Erythroblast (primary cell): Measurements from ENCODE around the gene CACNA1B.

Experiments
- DNase-seq, 2 experiments: peaks; one replicate each; lab custom pipeline; 2025; lab: John Stamatoyannopoulos, UW
- GATA1 ChIP-seq: IDR thresholded peaks from 2 replicates; pipeline ENCODE4 v1.6.1; 2011; ENCODE audit warnings: low read depth, mild to moderate bottlenecking, control low read depth, low read length, moderate library complexity
- POLR2A ChIP-seq: IDR thresholded peaks from 2 replicates; pipeline ENCODE4 v1.6.1; 2011; ENCODE audit warnings: mild to moderate bottlenecking, low read length

The CACNA1B gene

DNA sequence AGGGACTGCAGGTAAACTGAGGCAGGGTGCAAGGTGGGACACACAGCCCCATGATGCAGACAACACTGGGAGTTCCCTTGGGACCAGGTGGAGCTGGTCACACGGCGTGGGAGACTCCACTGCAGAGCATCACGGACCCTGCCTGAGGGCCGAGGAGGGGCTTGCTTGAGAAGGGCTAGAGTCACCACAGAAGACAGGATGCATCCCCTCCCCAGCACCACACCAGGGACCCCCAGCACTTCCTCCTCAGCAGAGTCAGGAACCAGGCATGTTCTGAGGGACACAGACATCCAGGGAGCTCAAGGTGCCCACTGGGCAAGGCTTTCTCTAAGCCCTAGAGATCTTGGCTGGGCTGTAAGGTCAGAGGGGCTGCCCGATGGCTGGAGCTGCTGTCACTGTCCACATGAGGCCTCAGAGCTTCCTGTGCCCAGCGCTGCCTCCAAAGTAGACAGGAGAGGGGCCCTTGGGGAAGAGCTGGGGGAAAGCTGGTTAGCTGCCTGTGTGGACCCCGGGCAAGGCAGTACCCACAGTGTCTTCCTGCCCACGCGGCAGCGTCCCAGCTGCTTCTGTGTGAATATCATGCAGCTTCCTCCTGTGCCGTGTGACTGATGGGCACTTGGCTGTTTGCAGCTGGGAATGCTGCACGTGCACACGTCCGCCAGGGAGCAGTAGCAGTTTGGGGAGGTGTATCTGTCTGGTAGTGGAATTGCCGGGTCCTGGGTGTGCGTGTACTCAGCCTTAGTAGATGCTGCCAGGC is 176.6 kb downstream of the CACNA1B start:
- TF ChIP-seq GATA1 (no peak), POLR2A (no peak)

GRCh38 chr9:138057726-138058125 is 180.1 kb downstream of the CACNA1B start:
- no peak for TF ChIP-seq POLR2A
- TF ChIP-seq GATA1 = no peak

More for the DNA sequence above, 176.6 kb downstream of the CACNA1B start:
- DNase-seq = no peak

DNA sequence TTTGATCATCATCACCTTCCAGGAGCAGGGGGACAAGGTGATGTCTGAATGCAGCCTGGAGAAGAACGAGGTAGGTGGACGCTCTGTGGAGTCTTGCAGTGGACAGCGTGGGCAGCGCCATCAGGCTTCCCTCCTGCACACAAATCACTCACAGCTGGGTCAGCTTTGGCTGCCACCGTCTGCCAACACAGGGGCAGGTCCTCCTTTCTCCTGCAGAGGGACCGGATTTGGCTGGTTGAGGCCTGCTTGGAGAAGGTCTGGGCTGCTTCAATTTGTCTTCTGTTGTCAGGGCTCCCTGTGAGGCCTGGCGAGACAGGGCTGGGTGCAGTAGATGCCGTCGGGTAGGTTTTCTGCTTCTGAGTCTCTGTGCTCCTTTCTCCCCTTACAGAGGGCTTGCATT is 180.6 kb downstream of the CACNA1B start:
- no peak for DNase-seq
- TF ChIP-seq POLR2A (no peak), GATA1 (no peak)

More at GRCh38 chr9:138057726-138058125, 180.1 kb downstream of the CACNA1B start:
- DNase-seq = no peak

DNA sequence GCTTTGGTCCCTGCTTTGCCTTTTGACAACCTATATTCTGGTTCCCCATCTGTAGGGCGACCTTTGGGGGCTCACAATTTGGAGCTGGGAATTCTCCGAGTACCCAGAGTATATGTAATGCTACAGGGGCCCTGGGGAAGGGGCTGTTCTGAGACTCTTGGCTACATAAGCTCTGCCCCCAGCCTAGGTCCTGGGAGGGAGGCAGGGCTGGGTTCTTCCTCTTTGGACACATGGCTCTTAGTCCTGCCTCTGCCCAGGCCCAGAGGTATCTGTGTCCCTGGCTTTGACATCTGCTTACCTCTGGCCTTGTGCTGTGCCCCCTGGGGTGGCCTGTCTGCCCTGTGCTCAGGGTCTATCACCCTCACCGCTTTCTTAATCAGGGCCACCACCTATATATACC is 181.6 kb downstream of the CACNA1B start:
- TF ChIP-seq POLR2A (no peak), GATA1 (no peak)
- DNase-seq = no peak

DNA sequence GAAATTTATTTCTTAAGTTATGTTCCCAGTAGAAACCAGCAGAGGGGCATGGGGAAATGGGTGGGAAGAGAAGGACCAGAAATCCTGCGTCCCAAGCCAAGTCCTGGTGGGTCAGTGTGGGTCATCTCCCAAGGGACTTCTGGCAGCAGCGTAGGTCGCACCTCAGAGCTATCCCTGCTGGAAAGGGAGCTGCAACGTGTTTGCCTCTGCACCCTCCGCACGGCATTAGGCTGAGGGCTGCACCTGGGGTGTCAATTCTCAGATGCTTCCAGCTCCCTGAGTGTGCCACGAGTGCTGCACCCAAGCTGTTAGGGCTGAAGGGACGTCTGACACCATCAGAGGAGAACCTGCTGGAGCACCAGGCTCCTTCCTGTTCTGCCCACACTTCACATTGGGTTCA is 182.8 kb downstream of the CACNA1B start:
- TF ChIP-seq GATA1 = no peak
- no peak for TF ChIP-seq POLR2A
- DNase-seq = no peak

GRCh38 chr9:138060881-138061280 is 183.3 kb downstream of the CACNA1B start:
- no peak for DNase-seq
- no peak for TF ChIP-seq GATA1
- no peak for TF ChIP-seq POLR2A

- DNase-seq = no peak
- TF ChIP-seq POLR2A (no peak), GATA1 (no peak)
These were observed 184.0 kb downstream of the CACNA1B start for GRCh38 chr9:138061631-138062030.

DNA sequence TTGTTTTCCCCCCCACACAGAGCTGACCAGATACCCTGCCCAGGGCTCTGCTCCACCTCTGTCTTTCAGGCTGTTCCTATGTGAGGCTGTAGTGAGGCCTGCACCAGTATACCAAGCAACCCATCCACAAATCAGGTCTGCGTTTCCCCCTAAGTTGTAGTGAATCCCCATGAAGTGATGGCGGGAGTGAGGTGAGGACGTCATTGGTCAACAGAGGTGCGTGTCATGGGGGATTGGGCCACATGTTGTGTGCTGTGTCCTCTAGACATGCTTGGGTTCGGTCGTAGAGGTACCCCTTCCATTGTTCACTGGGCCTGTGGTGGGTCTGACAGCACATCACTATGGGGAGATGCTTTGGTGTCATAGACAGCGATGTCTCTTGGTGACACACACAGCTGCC is 184.6 kb downstream of the CACNA1B start:
- DNase-seq = no peak
- TF ChIP-seq GATA1 (no peak), POLR2A (no peak)

GRCh38 chr9:138063033-138063432 is 185.5 kb downstream of the CACNA1B start:
- no peak for DNase-seq
- TF ChIP-seq POLR2A (no peak), GATA1 (no peak)

GRCh38 chr9:138063785-138064184 is 186.2 kb downstream of the CACNA1B start:
- TF ChIP-seq POLR2A (no peak), GATA1 (no peak)
- DNase-seq = no peak

DNA sequence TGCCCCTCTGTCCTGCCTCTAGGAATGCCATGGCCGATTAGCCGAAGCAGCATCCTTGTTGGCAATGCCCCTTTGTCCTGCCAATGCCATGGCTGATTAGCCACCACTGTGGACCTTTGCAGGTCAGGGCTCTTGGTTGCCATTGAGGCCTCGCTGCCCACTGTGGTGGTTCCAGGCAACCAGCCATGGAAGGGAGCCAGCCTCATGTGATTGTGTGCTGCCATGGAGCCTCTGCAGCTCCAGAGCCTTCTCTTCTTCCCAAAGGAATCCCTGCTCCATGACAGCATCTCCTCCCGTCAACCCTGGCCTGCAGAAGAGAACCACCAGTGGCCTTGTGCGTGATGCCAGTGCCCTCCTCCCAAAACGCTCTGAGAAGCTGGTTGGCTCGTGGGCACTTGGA is 187.0 kb downstream of the CACNA1B start:
- no peak for DNase-seq
- TF ChIP-seq POLR2A = no peak
- TF ChIP-seq GATA1 = no peak

DNA sequence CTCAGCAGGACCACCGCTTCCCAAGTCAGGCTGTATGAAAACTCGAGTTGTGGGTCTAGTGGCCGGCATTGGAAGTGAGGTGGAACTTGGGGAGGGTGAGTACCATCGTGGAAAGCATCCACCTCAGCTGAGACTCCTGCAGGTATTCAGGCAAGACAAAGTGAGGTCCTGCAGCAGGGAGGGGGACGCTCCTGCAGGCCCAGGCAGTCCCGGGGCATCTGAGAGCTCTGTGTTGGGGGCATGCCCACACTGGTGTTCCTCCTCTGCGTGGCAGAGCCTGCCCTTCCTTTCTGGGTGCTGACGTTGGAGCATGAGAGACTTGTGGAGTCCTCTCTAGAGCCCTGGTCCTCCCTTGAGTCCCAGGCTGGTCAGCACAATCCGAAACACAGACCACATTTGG is 187.7 kb downstream of the CACNA1B start:
- TF ChIP-seq POLR2A (no peak), GATA1 (no peak)
- no peak for DNase-seq

GRCh38 chr9:138066049-138066448 is 188.5 kb downstream of the CACNA1B start:
- DNase-seq = no peak
- TF ChIP-seq POLR2A (no peak), GATA1 (no peak)

DNA sequence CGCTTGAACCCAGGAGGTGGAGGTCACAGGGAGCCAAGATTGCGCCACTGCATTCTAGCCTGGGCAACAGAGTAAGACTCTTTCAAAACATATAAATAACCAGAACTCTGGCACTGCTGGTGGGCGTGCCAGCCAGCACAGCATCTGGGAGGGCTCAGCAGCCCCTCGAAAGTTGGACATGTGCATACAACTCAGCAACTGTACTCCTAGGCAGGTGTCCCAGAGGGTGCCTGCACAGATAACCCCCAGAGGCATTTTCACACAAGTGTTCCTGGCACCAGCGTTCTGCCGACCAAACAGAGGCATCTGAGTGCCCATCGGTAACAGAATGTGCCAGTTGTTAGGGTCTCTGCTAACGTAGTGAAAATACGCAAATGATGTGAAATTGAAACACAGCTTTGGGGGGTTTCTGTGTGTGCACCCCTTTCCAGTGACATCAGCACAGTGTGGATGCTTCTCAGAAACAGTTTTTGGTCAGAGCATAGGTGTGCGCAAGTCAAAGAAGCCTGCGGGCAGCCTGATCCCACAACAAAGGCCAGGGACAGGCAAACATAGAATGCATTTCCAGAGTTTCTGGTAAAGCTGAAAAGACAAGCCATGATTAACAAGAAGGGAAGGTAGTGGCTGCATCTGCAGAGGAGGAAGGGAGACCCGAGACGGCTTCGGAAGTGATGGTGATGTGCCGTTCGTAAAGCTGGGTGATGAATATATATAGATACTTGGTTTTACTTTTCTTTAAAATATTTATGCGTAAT is 190.2 kb downstream of the CACNA1B start:
- DNase-seq = no peak

GRCh38 chr9:138068601-138069035 is 191.0 kb downstream of the CACNA1B start:
- TF ChIP-seq POLR2A (no peak), GATA1 (no peak)
- DNase-seq = no peak

More for the DNA sequence above, 190.2 kb downstream of the CACNA1B start:
- TF ChIP-seq POLR2A (no peak), GATA1 (no peak)
